Activated naive CD4-positive, alpha-beta T cell treated with anti-CD3 and anti-CD28 coated beads, Interleukin-2, amount 50 U/mL, for 16 hours (primary cell): Measurements from ENCODE around the gene IRAK1.
"Not testable (repeated sequence)": the region's sequence is repeated elsewhere in the genome, so short reads cannot be mapped to it uniquely, and the experiment has no call there.

Source experiments
- DNase-seq: peaks from one replicate; pipeline ENCODE4 v3.0.0-alpha.2; 2020

Gene IRAK1

GRCh38 chrX:153993978-153994377 is 25.7 kb downstream of the IRAK1 start:
- no peak for DNase-seq

GRCh38 chrX:153993079-153993478 is 26.6 kb downstream of the IRAK1 start:
- no peak for DNase-seq

DNA sequence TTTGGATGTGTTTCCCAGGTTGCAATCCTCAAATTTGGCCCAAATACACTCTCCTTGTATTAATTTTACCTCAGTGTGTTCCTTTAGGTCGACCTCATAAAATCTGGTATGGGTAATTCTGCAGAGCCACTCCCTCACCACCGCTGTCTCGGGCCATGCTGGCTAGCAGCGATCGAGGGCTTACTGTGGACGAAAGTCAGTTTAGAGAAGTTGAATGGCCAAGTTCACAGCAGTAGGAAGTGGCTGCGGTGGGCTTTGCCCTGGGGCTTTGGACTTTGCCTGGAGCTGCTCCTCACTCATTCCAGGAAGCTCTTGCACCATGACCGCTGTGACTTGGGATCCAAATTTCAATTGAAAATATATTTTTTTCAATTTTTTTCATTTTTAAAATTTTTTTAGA is 27.5 kb downstream of the IRAK1 start:
- no peak for DNase-seq

DNA sequence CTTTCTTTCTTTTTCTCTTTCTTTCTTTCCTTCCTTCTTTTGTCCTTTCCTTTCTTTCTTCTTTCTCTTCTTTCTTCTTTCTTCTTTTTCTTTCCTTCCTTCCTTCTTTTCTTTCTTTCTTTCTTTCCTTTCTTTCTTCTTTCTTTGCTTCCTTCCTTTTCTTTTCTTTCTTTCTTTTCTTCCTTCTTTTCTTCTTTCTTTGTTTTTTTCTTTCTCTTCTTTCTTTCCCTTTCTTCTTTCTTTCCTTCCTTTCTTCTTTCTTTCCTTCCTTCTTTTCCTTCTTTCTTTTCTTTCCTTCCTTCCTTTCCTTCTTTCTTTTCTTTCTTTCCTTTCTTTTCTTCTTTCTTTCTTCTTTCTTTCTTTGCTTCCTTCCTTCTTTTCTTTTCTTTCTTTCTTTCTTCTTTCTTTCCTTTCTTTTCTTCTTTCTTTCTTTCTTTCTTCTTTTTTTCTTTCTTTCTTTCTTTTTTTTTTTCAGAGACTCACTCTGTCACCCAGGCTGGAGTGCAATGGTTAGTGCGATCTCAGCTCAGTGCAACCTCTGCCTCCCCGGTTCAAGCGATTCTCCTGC is 28.6 kb downstream of the IRAK1 start:
- DNase-seq: no peak

GRCh38 chrX:153989973-153990655 is 29.6 kb downstream of the IRAK1 start:
- DNase-seq: no peak

DNA sequence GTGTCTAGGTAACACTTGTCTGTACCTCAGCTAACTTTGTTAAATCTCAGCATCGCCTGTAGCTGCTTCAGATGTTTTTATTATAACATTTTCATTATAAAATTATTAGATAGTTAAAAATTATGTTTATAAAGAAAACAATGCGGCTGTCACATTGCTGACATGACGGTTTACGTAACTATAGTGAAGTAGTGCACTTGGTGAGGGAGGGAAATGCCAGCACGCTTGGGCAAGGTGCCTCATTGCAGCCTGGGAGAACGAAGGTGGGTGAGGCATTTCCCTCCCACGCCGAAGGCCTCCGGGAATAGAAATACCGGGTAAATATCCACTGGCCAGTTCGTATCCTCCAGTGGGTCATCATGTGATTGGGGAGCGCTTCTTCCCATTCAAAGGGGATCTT is 31.2 kb downstream of the IRAK1 start:
- no peak for DNase-seq

GRCh38 chrX:153984351-153985178 is 35.1 kb downstream of the IRAK1 start:
- DNase-seq: peak; percentile 57

DNA sequence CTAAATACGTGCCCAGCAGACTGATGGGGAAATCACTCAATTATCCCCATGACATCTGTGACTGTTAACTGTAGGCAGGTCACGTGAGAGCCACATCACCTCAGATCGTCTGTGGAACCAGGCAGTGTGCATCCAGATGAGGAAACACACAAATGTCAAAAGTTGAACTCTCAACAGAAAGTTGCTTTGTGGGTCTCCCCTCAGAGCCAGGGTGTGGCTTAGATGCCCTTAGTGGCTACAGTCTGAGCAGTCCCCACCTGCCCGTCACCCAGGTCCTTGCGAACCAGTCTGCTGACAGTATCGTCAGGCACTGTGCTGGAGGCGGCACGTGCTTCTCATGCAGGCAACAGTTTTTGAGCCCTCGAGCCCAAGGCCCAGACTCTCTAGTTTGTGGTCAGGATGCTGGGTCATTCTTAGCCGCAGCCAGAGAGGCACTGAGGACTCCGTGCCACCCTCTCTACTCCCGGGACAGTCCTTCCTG is 36.3 kb downstream of the IRAK1 start:
- DNase-seq: no peak

DNA sequence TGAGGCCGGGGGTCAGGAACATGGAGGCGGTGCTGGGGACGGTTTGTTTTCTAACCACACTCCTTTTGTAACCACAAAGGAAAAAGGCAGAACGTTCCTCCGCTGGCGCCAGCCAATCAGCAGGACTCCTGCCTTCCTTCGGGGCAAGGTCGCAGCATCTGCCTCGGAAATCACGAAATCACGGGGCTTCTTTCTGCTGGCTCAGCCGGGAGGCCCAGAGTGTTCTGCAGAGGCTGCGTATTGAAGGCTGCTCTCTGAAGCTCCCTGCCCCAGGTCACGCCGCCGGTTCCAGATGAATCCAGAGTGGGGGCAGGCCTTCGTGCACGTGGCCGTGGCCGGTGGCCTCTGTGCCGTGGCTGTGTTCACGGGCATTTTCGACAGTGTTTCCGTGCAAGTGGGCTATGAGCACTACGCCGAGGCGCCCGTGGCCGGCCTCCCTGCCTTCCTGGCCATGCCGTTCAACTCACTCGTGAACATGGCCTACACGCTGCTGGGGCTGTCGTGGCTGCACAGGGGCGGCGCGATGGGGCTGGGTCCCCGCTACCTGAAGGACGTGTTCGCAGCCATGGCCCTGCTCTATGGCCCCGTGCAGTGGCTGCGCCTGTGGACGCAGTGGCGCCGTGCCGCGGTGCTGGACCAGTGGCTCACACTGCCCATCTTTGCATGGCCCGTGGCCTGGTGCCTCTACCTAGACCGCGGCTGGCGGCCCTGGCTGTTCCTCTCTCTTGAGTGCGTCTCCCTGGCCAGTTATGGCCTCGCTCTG is 37.8 kb downstream of the IRAK1 start:
- no peak for DNase-seq

DNA sequence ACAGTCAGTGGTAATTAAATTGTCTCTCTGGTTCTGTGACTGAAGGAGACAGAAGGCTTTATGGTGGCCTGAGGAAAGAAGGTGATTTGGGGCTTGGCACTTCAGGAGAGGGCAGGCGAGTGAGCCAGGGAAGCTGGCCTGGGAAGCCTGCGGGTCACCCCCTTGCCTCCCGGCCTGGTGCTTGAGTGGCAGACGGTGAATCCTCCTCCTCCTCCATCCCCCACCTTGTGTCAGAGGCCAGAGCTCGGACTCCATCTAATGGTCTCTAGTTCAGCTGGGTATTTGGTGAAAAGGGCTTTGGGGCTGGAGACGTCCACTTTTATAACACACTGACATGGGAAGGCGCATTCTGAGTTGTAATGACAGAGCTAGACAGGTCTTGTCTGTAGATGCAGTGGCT is 38.5 kb downstream of the IRAK1 start:
- DNase-seq: no peak

DNA sequence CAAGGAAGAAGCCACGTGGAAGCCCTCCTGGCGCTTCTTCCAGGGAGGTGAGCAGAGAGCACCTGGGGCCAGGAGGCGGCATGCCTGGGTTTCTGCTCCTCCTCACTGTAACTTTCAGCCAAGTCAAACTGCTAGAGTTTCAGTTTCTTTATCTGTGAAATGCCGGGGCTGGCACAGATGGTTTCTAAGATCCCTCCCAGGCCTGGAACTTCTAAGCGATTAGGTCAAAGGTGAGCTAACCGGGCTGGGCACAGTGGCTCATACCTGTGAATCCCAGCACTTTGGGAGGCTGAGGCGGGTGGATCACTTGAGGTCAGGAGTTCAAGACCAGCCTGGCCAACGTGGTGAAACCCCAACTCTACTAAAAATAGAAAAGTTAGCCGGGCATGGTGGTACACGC is 39.3 kb downstream of the IRAK1 start:
- DNase-seq: not testable (repeated sequence)

DNA sequence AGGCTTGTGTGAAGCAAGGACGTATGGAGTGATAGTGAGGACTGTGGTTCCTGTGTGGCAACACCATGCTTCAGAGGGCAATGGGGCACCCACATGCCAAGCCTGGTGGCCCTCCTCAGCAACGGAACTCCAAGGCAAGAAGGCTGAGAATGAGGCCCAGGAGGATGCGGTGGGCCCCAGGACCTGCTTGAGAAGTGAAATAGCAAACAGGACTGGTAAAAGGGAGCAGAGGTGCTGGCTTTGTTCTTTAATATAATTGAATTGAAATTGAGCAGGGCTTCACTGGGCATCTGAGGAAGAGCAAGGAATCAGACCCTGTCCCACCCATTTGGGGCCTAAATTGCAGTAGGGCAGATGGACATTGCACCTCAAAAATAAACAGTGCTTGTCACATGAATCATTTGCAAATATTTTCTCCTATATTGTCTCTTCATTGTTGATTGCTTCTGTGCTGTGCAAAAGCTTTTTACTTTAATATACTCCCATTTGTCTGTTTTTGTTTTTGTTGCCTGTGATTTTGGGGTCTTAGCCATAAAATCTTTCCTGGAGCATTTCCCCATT is 44.9 kb downstream of the IRAK1 start:
- no peak for DNase-seq

- no peak for DNase-seq
These were observed 45.5 kb downstream of the IRAK1 start for GRCh38 chrX:153974003-153974725.

GRCh38 chrX:153973127-153974002 is 46.3 kb downstream of the IRAK1 start:
- DNase-seq: no peak

DNA sequence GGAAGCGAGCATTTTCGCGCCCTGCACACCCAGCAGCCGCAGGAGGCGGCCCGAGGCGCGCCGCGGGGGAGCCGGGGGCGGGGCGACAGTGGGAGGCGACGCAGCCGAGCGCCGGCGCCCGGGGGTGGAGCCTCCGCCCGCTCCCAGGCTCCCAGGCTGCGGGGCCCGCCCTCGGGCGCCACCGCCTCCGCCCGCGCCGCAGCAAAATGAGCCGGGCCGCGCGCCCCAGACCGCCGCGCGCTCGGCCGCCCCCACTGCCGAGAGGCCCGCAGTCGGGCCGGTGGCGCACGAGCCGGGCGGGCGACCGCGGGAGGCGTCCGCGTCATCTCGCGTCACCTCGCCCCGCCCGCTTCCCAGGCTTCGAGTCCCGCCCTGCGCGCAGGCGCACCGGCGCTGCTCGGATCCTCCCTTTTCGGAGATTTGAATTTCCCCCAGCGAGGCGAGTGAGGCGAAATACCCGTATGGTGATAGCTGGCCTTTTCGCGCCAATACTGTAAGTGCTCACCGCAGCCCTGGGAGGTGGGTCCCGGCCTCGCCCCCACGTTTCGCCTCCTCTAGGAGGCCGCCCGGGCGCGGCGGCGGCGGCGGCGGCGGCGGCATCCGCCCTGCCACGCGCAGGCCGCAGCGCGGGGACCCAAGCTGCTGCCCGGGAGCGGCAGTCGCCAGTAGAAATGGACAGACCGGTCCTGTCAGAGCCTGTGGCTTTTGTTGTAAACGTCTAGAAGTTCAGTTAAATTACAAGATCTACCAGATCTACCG is 47.2 kb downstream of the IRAK1 start, which contains the start of gene TMEM187:
Gene TMEM187, plus strand, starts transcription at position 387 of the 759 bp plus-strand sequence. CDS start 9,309 bp downstream, outside the sequence.
- peak; percentile 87 for DNase-seq

- peak; percentile 89 for DNase-seq
These were observed 48.0 kb downstream of the IRAK1 start, which contains the start of gene HCFC1 for GRCh38 chrX:153971450-153972367. Gene HCFC1 (minus strand): TSS chrX:153971818. CDS start chrX:153970840, 978 bp downstream.

DNA sequence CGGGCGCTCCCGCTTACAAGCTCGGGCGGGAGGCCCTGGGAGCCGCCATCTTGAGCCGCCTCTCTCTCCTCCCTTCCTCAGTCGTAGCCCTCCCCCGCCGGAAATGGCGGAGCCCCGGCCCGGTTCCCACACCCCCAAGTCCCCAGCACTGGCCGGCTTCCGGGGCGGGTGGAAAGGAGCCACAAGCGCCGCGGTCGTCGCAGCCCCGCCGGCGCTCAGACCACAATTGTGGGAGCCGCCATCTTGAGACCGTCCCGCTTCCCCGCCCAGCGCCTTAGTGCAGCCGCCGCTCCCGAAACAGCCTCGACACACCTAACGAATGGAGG is 48.6 kb downstream of the IRAK1 start:
- DNase-seq: peak; percentile 85

- no peak for DNase-seq
These were observed 49.2 kb downstream of the IRAK1 start for GRCh38 chrX:153970357-153971123.
